NB4 (cell line): ENCODE results near the gene N4BP2L2.

Source experiments
- MYC ChIP-seq: IDR thresholded peaks from 2 replicates; pipeline ENCODE4 v1.6.1; 2011; ENCODE audit warnings: low read depth, low read length
- POLR2A ChIP-seq: IDR thresholded peaks from 2 replicates; pipeline ENCODE4 v1.6.1; 2011; ENCODE audit warnings: mild to moderate bottlenecking; ENCODE audit not compliant: insufficient read length; ENCODE audit errors: extremely low read depth
- TF ChIP-seq, protein P1 (sequence below): IDR thresholded peaks from one replicate; pipeline ENCODE4 v1.5.1; 2012; ENCODE audit warnings: low read depth, low read length
- TF ChIP-seq, protein P2 (sequence below): IDR thresholded peaks from 2 replicates; pipeline ENCODE4 v1.6.1; 2011; ENCODE audit warnings: low read depth, low read length

DNA sequence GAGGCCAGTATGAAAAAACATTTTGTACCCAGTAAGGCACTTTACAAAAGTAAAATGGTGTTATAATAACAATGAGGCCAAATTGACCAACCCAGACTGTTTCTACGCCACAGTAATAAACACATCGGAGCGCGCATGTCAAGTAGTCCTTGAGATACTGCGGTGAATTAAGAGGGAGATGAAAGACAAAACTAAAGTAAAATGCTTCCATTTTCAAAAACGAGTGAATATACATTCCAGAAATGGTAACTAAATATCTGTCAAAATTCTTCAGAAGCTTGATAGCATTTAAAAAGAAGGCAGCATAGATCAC is 129.6 kb downstream of the N4BP2L2 start:
- TF ChIP-seq, protein P1, sequence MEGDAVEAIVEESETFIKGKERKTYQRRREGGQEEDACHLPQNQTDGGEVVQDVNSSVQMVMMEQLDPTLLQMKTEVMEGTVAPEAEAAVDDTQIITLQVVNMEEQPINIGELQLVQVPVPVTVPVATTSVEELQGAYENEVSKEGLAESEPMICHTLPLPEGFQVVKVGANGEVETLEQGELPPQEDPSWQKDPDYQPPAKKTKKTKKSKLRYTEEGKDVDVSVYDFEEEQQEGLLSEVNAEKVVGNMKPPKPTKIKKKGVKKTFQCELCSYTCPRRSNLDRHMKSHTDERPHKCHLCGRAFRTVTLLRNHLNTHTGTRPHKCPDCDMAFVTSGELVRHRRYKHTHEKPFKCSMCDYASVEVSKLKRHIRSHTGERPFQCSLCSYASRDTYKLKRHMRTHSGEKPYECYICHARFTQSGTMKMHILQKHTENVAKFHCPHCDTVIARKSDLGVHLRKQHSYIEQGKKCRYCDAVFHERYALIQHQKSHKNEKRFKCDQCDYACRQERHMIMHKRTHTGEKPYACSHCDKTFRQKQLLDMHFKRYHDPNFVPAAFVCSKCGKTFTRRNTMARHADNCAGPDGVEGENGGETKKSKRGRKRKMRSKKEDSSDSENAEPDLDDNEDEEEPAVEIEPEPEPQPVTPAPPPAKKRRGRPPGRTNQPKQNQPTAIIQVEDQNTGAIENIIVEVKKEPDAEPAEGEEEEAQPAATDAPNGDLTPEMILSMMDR = no peak
- TF ChIP-seq POLR2A (no peak), MYC (no peak)
- TF ChIP-seq, protein P2, sequence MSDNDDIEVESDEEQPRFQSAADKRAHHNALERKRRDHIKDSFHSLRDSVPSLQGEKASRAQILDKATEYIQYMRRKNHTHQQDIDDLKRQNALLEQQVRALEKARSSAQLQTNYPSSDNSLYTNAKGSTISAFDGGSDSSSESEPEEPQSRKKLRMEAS = no peak
